Fibroblast of pulmonary artery (primary cell): ENCODE data around the gene MAMDC2.

Source experiments
- DNase-seq: peaks from one replicate; pipeline ENCODE4 v3.0.0-alpha.2; 2010; ENCODE audit warnings: low read depth
- H3K4me3 ChIP-seq: replicated peaks from 2 replicates; pipeline ENCODE4 v1.5.1; 2011; ENCODE audit warnings: low read depth, mild to moderate bottlenecking, control low read depth, low read length, moderate library complexity
- CTCF ChIP-seq: IDR thresholded peaks from 2 replicates; pipeline ENCODE4 v1.5.1; 2011; ENCODE audit warnings: mild to moderate bottlenecking, control low read depth, low read length, inconsistent platforms; ENCODE audit errors: missing control alignments

The MAMDC2 gene

GRCh38 chr9:70127036-70127435 lies 83.4 kb downstream of the MAMDC2 start:
- DNase-seq: no peak
- no peak for TF ChIP-seq CTCF
- H3K4me3 ChIP-seq: no peak overlapping the region

- DNase-seq: no peak
- no peak for TF ChIP-seq CTCF
- no peak overlapping the region for H3K4me3 ChIP-seq
Measured at GRCh38 chr9:70127540-70128416, 84.1 kb downstream of the MAMDC2 start.

- no peak overlapping the region for H3K4me3 ChIP-seq
- no peak for DNase-seq
- no peak for TF ChIP-seq CTCF
Measured at GRCh38 chr9:70130266-70130665, 86.6 kb downstream of the MAMDC2 start.

GRCh38 chr9:70131296-70131695 lies 87.6 kb downstream of the MAMDC2 start:
- no peak for DNase-seq
- no peak for TF ChIP-seq CTCF
- H3K4me3 ChIP-seq: no peak overlapping the region

- no peak for TF ChIP-seq CTCF
- DNase-seq: no peak
Measured at GRCh38 chr9:70133253-70134208, 89.9 kb downstream of the MAMDC2 start.

GRCh38 chr9:70134360-70134759 lies 90.7 kb downstream of the MAMDC2 start:
- no peak for DNase-seq
- H3K4me3 ChIP-seq: no peak overlapping the region
- no peak for TF ChIP-seq CTCF

More at GRCh38 chr9:70133253-70134208, 89.9 kb downstream of the MAMDC2 start:
- H3K4me3 ChIP-seq: no peak overlapping the region
